Adrenal gland (tissue), 5 donors: ENCODE measurements around the gene TRAT1.

ENCODE experiments used
- POLR2A ChIP-seq, 2 donors: fragments of 450-650 bp; IDR thresholded peaks; one replicate each; pipeline ENCODE4 v1.6.1; 2017; ENCODE audit warnings: antibody characterized with exemption in 2 of 2, mild to moderate bottlenecking in 2 of 2, moderate library complexity in 1 of 2
- TF ChIP-seq, protein P1 (sequence below), 6 experiments: fragments of 450-650 bp in 4 of 6; fragments of 200-600 bp in 2 of 6; sonication (generic) in 1 of 6; IDR thresholded peaks; 1 replicate in 5 of 6; 2 replicates in 1 of 6; pipeline versions ENCODE4 v1.5.1 to v1.8.0; 2016 to 2021; ENCODE audit warnings: antibody characterized with exemption in 6 of 6, mild to moderate bottlenecking in 2 of 6, moderate library complexity in 1 of 6
- donor health status: DM: no; HTN: no; CAD: no.

DNA sequence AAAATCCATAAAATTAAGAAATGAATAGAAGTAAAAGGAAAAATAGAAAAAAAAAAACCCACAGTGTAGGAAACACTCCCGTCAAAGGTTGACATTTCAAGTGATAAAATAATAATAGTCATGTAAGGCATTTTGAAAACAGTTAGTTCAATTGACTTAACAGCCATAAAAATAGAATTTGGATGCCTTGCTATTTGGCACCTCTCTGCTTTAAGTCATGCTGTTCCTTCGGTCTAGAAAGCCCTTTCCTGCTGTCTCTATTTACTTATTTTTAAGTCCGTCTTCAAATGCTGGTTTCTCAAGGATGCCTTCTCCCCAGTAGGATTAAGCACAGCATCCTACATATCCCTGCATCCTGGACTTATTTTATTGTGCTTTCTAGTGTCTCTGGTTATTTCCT is 43.1 kb upstream of the TRAT1 start:
- TF ChIP-seq, protein P1, sequence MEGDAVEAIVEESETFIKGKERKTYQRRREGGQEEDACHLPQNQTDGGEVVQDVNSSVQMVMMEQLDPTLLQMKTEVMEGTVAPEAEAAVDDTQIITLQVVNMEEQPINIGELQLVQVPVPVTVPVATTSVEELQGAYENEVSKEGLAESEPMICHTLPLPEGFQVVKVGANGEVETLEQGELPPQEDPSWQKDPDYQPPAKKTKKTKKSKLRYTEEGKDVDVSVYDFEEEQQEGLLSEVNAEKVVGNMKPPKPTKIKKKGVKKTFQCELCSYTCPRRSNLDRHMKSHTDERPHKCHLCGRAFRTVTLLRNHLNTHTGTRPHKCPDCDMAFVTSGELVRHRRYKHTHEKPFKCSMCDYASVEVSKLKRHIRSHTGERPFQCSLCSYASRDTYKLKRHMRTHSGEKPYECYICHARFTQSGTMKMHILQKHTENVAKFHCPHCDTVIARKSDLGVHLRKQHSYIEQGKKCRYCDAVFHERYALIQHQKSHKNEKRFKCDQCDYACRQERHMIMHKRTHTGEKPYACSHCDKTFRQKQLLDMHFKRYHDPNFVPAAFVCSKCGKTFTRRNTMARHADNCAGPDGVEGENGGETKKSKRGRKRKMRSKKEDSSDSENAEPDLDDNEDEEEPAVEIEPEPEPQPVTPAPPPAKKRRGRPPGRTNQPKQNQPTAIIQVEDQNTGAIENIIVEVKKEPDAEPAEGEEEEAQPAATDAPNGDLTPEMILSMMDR (IDR thresholded peaks at IDR 0.05): no peak
- TF ChIP-seq POLR2A (IDR thresholded peaks at IDR 0.05): no peak
